ENCODE results near the gene HLA-F.

The HLA-F gene

GRCh38 chr6:29764422-29765196 lies 41.4 kb downstream of the HLA-F start:
- no peak for DNase-seq

DNA sequence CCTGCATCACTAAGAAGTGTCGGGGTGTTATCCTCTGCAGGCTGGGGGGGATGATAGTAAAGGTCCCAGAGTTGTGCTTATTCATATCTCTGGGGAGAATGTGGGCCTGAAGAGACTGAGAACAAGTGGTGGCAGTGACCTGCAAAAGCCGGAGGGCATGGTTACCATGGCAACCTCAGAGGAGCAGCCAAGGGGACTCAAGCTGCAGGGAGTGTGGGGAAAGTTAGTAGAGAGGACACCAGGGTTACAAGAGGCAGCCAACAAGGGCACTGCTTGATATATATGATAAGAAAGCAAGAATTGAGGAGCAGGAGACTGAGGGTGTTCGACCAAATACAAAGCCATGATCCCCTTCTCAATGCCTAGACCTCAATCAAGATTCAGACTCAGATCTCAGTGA lies 46.1 kb downstream of the HLA-F start:
- peak; percentile 6 for DNase-seq

DNA sequence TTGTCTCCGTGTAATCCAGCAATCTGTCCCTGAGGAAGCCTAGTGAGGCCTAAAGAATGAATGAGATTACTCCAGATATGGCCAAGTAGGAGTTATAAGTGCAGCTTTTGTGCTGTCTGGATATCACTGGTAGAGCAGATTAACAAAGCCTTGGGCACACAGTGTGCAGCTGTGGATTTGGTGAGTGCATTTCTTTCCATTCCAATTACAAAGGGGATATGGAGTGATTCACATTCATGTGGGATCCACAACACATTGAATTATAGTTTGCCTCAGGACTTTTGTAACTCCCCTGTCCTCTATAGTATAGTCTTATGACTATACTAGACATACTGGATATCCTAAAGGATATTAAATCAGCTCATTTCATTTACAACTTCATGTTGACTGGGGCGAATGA lies 47.1 kb downstream of the HLA-F start:
- DNase-seq = no peak

- DNase-seq = no peak
Measured at GRCh38 chr6:29776684-29777083, 53.5 kb downstream of the HLA-F start.

All from NCI-H69 (cell line).